Dedifferentiated amniotic fluid mesenchymal stem cell (primary cell): Measurements from ENCODE around the gene UNC13B.
"Not testable (repeated sequence)": the region's sequence is repeated elsewhere in the genome, so short reads cannot be mapped to it uniquely, and the experiment has no call there.

Source experiments
- DNase-seq: peaks from one replicate; pipeline ENCODE4 v3.0.0-alpha.2; 2016; ENCODE audit errors: extremely low spot score

Gene UNC13B

GRCh38 chr9:35163413-35163812 is 1.6 kb downstream of the UNC13B start:
- no peak for DNase-seq

GRCh38 chr9:35164711-35165110 is 2.9 kb downstream of the UNC13B start:
- no peak for DNase-seq

- not testable (repeated sequence) for DNase-seq
These were observed 5.6 kb downstream of the UNC13B start for GRCh38 chr9:35167429-35167828.

GRCh38 chr9:35168963-35169362 is 7.2 kb downstream of the UNC13B start:
- DNase-seq = no peak

- no peak for DNase-seq
These were observed 11.1 kb downstream of the UNC13B start for GRCh38 chr9:35172878-35173277.

GRCh38 chr9:35177520-35177919 is 15.7 kb downstream of the UNC13B start:
- DNase-seq = no peak

GRCh38 chr9:35179347-35180280 is 17.8 kb downstream of the UNC13B start:
- no peak for DNase-seq

- no peak for DNase-seq
These were observed 19.0 kb downstream of the UNC13B start for GRCh38 chr9:35180801-35181200.

GRCh38 chr9:35182401-35182800 is 20.6 kb downstream of the UNC13B start:
- DNase-seq = not testable (repeated sequence)

GRCh38 chr9:35182996-35183754 is 21.4 kb downstream of the UNC13B start:
- DNase-seq = not testable (repeated sequence)

GRCh38 chr9:35183755-35184480 is 22.1 kb downstream of the UNC13B start:
- DNase-seq = not testable (repeated sequence)

- no peak for DNase-seq
These were observed 24.7 kb downstream of the UNC13B start for GRCh38 chr9:35186524-35186923.

GRCh38 chr9:35190203-35190602 is 28.4 kb downstream of the UNC13B start:
- DNase-seq = no peak

- no peak for DNase-seq
These were observed 29.3 kb downstream of the UNC13B start for GRCh38 chr9:35191105-35191504.

GRCh38 chr9:35193762-35194161 is 32.0 kb downstream of the UNC13B start:
- DNase-seq = no peak

GRCh38 chr9:35195683-35196082 is 33.9 kb downstream of the UNC13B start:
- DNase-seq = no peak

- no peak for DNase-seq
These were observed 36.4 kb downstream of the UNC13B start for GRCh38 chr9:35198191-35198590.

GRCh38 chr9:35203528-35203927 is 41.7 kb downstream of the UNC13B start:
- DNase-seq = no peak

- DNase-seq = no peak
These were observed 43.5 kb downstream of the UNC13B start for GRCh38 chr9:35205340-35205739.

- DNase-seq = no peak
These were observed 50.0 kb downstream of the UNC13B start for GRCh38 chr9:35211854-35212253.

GRCh38 chr9:35220659-35221338 is 59.0 kb downstream of the UNC13B start:
- no peak for DNase-seq

- DNase-seq = no peak
These were observed 63.9 kb downstream of the UNC13B start for GRCh38 chr9:35225677-35226076.
